ENCODE data around the gene ROGDI. TPM values are rescaled to one million over a fixed set of nuclear protein-coding genes. Genes with fewer than 3 reads are reported as not detected.
"Not testable (repeated sequence)": the region's sequence is repeated elsewhere in the genome, so short reads cannot be mapped to it uniquely, and the experiment has no call there.

ROGDI gene
- total RNA-seq, 2 experiments from 2014 or later = 3.0 to 3.2 TPM

DNA sequence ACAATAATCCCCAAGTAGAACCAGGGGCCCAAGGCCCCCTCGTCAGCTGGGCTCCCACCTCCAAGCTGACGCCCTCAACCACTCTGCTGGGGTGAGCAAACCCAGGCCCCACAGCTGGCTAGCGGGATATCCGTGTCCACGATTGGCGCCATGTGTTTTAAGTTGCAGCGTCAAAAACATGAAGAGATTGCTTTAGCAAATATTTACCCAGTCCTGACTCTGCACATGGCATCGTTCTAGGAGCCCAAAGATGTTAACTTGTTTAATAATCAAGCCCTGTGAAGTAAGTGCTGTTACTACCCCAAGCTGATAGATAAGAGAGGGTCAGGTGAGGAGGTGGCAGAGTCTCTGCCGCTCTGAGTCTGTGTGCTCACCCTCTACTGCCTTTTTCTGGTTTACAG, 13.9 kb downstream of the ROGDI start:
- H3K27ac Mint-ChIP-seq = no peak overlapping the region
- no peaks in the 10 kb centered on the region for H3K9me3 Mint-ChIP-seq
- DNase-seq = no peak
- H3K4me1 Mint-ChIP-seq = no peaks in the 10 kb centered on the region
- H3K36me3 Mint-ChIP-seq = no peaks in the 10 kb centered on the region
- H3K27me3 Mint-ChIP-seq = no peaks in the 10 kb centered on the region
- H3K4me3 Mint-ChIP-seq = no peak overlapping the region

DNA sequence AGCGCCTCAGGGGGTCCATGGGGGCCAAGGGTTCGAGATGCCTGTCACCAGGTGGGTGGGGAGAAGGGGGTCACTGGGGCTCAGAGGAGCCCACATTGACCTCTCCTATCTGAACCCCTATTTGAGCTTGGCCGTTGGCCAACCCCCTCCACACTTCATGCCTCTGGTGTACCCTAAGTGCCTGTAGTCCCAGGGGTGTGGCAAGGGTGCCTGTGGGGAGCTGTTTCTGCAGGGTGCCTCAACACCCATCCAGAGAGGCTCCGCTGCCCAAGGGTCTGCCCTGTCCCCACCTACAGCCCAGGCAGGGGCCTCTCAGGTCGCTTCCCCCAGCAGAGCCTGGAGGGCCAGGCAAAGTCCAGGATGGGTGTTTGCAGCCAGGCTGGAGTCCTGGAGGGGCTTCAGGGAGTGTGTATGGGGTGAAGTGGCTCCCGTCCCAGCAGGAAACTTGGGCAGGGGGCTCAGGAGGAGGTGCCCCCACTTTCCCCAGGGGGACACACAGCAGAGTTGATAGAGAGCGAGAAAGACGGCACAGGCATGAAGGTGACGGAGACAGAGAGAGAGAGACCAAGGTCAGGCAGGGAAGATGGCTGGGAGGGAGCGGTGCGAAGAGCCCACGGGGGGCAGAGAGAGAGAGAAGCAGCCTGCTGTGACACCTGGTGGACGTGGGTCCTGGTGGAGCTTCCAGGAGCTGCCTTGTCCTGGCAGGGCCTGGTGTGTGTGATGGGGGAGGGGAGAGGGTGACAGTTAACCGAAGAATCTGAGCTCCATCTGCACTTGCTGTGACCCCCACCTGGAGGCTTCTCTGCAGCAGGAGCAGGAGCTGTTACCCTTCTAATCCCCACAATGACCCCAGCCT, 14.6 kb downstream of the ROGDI start, which contains the start of gene SEPTIN12:
Gene SEPTIN12 (minus strand): TSS at position 719 of the 856 bp plus-strand sequence. CDS start 700 bp downstream, at position 19.
- no peaks in the 10 kb centered on the region for H3K27me3 Mint-ChIP-seq
- H3K9me3 Mint-ChIP-seq = no peaks in the 10 kb centered on the region
- H3K36me3 Mint-ChIP-seq = no peaks in the 10 kb centered on the region
- H3K4me1 Mint-ChIP-seq = no peaks in the 10 kb centered on the region
- DNase-seq = no peak
- H3K27ac Mint-ChIP-seq = no peak within 1 kb of the TSS
- H3K4me3 Mint-ChIP-seq = no peak within 1 kb of the TSS

DNA sequence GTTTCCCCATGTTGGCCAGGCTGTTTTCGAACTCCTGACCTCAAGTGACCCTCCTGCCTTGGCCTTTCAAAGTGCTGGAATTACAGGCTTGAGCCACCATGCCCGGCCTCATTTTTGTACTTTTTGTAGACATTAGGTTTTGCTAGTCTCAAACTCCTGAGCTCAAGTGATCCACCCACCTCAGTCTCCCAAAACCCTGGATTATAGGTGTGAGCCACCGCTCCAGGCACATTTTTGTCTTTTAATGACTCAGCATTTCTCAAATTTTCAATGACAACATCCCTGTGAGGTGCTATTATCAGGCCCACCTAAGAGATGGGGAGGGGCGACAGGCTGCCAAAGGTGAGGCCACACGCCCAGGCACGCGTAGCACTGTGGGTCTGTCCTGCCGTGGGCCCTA, 15.4 kb downstream of the ROGDI start:
- Mint-ChIP-seq H3K9me3 (no peaks in the 10 kb centered on the region), H3K4me1 (no peaks in the 10 kb centered on the region), H3K27me3 (no peaks in the 10 kb centered on the region), H3K36me3 (no peaks in the 10 kb centered on the region), H3K4me3 (no peak overlapping the region), H3K27ac (no peak overlapping the region)
- no peak for DNase-seq

DNA sequence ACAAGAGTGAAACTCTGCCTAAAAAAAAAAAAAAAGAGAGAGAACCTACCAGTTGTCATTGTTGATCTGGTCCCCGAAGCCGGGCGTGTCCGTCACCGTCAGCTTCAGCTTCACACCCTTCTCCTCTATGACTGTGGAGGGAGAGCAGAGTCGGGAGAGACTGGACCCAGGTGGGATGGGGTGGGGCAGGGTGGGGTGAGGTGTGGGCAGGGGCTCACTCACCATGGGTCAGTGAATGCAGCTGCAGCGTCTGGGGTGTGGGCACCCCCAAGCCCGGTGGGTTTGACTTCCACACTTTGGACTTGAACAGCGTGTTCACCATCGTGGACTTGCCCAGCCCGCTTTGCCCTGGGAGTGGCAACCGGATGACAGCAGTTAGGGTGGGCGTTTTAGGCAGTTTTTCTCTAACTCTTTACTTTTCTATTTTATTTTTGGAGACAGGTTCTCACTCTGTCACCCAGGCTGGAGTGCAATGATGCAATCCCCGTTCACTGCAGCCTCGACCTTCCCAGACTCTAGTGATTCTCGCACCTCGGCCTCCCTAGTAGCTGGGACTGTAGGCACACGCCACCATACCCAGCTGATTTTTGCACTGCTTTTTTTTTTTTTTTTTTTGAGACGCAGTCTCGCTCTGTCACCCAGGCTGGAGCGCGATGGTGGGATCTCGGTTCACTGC, 16.5 kb downstream of the ROGDI start:
- Mint-ChIP-seq H3K27me3 (no peaks in the 10 kb centered on the region), H3K4me1 (no peaks in the 10 kb centered on the region), H3K4me3 (no peak overlapping the region), H3K27ac (no peak overlapping the region), H3K9me3 (no peaks in the 10 kb centered on the region), H3K36me3 (no peaks in the 10 kb centered on the region)
- no peak for DNase-seq

DNA sequence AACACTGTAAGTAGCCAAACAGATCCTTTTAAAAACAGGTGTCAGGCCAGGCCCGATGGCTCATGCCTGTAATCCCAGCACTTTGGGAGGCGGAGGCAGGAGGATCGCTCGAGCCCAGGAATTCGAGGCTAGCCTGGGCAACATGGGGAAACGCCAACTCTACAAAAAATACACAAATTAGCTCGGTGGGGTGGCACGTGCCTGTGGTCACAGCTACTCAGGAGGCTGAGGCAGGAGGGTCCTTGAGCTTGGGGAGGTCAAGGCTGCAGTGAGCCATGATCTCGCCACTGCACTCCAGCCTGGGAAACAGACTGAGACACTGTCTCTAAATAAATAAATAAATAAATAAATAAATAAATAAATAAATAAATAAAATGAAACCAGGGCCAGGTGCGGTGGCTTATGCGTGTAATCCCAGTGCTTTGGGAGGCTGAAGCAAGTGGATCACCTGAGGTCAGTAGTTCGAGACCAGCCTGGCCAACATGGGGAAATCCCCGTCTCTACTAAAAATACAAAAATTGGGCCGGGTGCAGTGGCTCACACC, 17.9 kb downstream of the ROGDI start:
- DNase-seq, H3K9me3 Mint-ChIP-seq, H3K4me1 Mint-ChIP-seq, H3K27me3 Mint-ChIP-seq, H3K27ac Mint-ChIP-seq, H3K36me3 Mint-ChIP-seq, H3K4me3 Mint-ChIP-seq: not testable (repeated sequence)

DNA sequence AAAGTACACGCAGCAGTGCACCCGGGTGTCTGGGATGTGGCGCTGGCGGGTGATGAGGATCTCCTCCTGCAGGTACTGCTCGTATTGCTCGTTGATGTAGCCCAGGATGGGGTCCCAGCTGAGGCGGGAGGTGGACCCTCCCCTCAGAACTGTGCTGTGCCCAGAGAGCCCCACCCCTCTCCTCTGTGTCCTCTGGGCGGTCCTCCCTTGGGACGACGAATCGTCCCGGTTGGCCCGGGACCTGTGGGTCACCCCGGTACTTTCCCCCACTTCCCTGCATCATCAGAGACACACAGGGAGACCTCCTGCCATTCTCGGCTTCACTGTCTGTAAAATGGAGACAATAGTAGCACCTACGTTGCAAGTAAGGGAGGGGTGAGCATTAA, 18.5 kb downstream of the ROGDI start:
- Mint-ChIP-seq H3K36me3 (no peaks in the 10 kb centered on the region), H3K27ac (no peak overlapping the region), H3K27me3 (no peaks in the 10 kb centered on the region), H3K4me1 (no peaks in the 10 kb centered on the region), H3K9me3 (no peaks in the 10 kb centered on the region), H3K4me3 (no peak overlapping the region)
- no peak for DNase-seq

DNA sequence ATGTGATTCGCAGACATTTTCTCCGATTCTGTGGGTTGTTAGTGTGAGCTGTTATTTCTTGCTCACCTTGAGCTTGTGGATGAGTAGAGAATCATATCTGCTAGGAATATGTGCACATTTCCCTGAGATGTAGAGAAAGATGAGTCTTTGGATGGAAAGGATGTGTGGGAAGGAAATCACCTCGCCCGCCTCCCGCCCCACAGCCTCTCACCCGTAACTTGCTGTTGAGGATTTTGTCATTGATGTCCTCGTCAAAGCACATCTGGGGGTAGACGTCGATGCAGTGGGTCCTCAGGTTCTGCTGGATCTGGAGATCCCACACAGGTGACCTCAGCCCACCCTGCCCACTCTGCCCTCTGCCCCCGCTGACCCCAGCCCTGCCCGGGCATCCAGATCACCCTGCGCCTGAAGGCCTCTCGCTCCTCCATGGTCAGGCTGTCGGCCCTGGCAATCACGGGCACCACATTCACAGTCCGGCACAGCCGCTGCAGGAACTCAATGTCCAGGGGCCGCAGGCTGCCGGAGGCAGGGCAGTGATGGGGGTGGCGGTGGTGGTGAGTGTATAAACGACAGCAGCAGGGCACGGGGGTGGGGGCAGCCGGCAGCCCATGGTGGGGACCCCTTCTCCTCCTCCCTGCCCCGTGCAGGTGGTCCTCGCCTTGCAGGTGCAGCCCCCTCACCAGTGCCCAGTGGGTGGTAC, 19.0 kb downstream of the ROGDI start:
- Mint-ChIP-seq H3K36me3 (no peaks in the 10 kb centered on the region), H3K27ac (no peak overlapping the region), H3K4me3 (no peak overlapping the region), H3K4me1 (no peaks in the 10 kb centered on the region), H3K27me3 (no peaks in the 10 kb centered on the region), H3K9me3 (no peaks in the 10 kb centered on the region)
- no peak for DNase-seq

DNA sequence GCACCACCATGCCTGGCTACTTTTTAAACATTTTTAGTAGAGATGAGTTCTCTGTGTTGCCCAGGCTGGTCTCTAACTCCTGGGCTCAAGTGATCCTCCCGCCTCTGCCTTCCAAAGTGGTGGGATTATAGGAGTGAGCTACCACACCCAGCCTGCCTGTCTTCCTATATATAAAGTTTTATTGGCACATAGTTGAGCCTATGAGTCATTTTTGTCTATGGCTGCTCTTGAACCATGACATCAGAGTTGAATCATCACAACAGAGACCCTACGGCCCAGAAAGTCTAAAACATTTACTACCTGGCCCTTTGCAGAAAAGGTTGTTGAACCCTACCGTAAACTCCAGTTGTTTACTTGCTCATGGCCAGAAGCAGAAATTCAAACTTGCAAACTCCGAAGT, 22.2 kb downstream of the ROGDI start:
- Mint-ChIP-seq H3K27ac (no peak overlapping the region), H3K36me3 (no peaks in the 10 kb centered on the region), H3K4me1 (no peaks in the 10 kb centered on the region), H3K9me3 (no peaks in the 10 kb centered on the region), H3K27me3 (no peaks in the 10 kb centered on the region), H3K4me3 (no peak overlapping the region)
- DNase-seq = no peak

DNA sequence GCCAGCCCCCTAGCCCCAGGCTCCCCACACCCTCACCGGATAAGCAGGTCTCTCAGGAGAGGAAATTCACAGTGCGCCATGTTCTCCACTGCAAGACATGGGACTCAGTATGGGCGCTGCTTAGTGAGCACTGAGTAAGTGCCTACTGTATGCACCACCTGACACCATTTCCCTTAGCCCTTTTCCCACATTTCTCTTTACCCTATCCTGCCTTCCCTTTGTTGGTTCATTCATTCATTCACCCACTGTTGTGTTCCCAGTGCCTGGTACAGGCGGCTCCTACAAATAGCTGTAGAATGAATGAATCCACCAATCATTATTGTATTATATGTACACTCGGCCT, 24.4 kb downstream of the ROGDI start:
- no peaks in the 10 kb centered on the region for H3K36me3 Mint-ChIP-seq
- no peak overlapping the region for H3K4me3 Mint-ChIP-seq
- DNase-seq = no peak
- no peaks in the 10 kb centered on the region for H3K27me3 Mint-ChIP-seq
- no peaks in the 10 kb centered on the region for H3K4me1 Mint-ChIP-seq
- H3K27ac Mint-ChIP-seq = no peak overlapping the region
- no peaks in the 10 kb centered on the region for H3K9me3 Mint-ChIP-seq

DNA sequence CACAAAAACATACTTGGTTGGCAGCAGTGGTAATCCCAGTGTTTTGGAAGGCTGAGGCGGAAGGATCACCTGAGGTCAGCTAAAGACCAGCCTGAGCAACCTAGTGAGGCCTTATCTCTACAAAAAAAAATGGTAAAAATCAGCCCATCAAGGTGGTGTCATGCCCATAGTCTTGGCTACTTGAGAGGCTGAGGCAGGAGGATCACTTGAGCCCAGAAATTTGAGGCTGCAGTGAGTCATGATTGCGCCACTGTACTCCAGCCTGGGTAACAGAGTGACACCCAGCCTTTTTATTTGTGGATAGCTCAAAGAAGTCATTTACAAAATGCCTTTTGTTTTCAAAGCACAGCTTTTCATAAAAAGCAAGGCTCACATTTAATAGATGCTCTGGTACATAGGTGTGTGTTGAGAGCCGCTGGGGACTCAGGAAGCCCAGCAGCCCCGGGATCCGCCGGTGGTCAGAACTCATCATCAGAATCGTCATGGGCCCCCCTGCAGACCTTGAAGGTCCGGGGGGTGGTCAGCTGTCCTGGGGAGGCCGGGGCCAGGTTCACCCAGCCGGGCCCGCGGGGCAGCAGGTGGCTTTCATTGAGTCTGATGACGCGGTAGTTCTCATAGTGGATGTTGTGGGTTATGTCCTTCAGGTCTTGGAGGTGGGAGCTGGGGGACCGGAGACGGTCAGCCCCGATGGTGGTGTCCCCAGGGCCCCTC, 24.9 kb downstream of the ROGDI start:
- no peaks in the 10 kb centered on the region for H3K27me3 Mint-ChIP-seq
- no peak for DNase-seq
- no peaks in the 10 kb centered on the region for H3K9me3 Mint-ChIP-seq
- no peak overlapping the region for H3K27ac Mint-ChIP-seq
- H3K4me1 Mint-ChIP-seq = no peaks in the 10 kb centered on the region
- H3K4me3 Mint-ChIP-seq = no peak overlapping the region
- no peaks in the 10 kb centered on the region for H3K36me3 Mint-ChIP-seq

DNA sequence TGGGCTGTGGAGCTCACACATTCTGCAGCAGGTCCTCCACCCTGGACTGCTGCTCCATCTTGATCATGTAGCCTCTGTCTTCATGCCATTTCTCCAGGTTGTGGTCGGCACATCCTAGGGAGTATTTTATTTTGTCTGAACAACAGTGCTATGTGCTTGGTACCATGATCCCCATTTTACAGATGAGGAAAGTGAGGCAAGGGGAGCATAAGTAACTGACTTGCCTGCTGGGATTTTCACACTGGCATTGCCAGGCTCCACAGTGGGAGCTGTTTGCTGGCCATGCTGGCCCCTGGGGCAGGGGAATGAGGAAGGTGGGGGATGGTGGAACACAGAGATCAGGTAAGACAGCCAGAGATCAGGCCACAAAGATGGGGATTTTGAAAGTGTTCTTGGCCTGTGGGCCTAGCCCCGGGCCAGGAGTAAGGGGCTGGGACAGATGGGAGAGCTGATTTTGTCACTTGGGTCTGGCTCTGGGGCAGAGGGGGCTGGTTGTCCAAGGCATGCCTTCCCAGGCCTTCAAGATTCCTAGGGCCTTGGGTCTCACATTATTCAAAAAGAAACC, 26.2 kb downstream of the ROGDI start:
- no peaks in the 10 kb centered on the region for H3K9me3 Mint-ChIP-seq
- no peaks in the 10 kb centered on the region for H3K4me1 Mint-ChIP-seq
- H3K27me3 Mint-ChIP-seq = no peaks in the 10 kb centered on the region
- H3K36me3 Mint-ChIP-seq = no peaks in the 10 kb centered on the region
- H3K4me3 Mint-ChIP-seq = no peak overlapping the region
- no peak for DNase-seq
- no peak overlapping the region for H3K27ac Mint-ChIP-seq

DNA sequence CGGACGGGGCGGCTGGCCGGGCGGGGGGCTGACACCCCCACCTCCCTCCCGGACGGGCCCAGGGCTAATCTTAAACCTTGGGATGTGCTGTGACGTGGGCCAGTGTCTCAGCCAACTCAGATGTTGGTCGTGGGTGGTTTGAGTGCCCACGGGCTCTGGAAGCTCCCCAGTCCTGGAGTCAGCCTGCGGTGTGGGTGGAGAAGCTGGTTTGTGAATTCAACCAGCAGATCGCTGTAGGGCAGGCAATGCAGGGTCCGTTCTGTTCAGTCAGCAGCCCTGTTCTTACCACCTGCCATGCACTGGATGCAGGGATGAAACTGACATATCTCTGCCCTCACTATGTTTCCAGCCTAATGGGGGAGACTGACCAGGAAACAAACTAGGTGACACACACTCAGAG, 27.4 kb downstream of the ROGDI start:
- no peak overlapping the region for H3K4me3 Mint-ChIP-seq
- no peak for DNase-seq
- no peak overlapping the region for H3K27ac Mint-ChIP-seq
- no peaks in the 10 kb centered on the region for H3K4me1 Mint-ChIP-seq
- no peaks in the 10 kb centered on the region for H3K36me3 Mint-ChIP-seq
- no peaks in the 10 kb centered on the region for H3K27me3 Mint-ChIP-seq
- H3K9me3 Mint-ChIP-seq = no peaks in the 10 kb centered on the region

DNA sequence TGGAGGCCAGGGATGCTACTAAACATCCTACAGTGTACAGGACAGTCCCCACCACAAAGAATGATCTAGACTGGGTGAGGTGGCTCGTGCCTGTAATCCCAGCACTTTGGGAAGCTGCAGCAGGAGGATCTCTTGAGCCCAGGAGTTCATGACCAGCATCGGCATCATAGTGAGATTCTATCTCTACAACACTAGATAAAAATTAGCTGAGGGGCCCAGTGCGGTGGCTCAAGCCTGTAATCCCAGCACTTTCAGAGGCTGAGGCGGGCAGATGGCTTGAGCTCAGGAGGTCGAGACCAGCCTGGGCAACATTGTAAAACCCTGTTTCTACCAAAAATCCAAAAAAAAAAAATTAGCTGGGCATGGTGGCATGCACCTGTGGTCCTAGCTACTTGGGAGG, 30.1 kb downstream of the ROGDI start:
- Mint-ChIP-seq H3K4me3 (no peak overlapping the region), H3K27me3 (no peaks in the 10 kb centered on the region), H3K27ac (no peak overlapping the region), H3K9me3 (no peaks in the 10 kb centered on the region), H3K36me3 (no peaks in the 10 kb centered on the region), H3K4me1 (peaks cover 10% of the 10 kb centered on the region)
- no peak for DNase-seq

DNA sequence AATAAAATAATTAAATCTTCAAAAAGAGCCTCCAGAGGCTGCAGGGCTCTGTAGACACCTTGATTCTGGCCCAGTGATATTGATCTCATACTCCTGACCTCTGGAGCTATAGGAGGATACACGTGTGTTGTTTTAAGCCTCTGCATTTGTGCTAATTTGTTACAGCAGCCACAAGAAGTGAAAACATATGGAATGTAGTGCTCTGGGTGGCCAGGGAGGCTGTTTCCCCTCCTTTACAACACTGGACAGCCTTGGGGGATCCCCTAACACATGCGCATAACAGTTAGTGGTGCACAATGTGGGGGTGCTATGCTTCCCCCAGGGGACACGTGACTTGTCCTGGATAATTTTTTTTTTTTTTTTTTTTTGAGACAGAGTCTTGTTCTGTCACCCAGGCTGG, 30.8 kb downstream of the ROGDI start:
- H3K36me3 Mint-ChIP-seq = no peaks in the 10 kb centered on the region
- H3K9me3 Mint-ChIP-seq = no peaks in the 10 kb centered on the region
- H3K27ac Mint-ChIP-seq = no peak overlapping the region
- no peak for DNase-seq
- no peak overlapping the region for H3K4me3 Mint-ChIP-seq
- peaks cover 12% of the 10 kb centered on the region for H3K4me1 Mint-ChIP-seq
- no peaks in the 10 kb centered on the region for H3K27me3 Mint-ChIP-seq

DNA sequence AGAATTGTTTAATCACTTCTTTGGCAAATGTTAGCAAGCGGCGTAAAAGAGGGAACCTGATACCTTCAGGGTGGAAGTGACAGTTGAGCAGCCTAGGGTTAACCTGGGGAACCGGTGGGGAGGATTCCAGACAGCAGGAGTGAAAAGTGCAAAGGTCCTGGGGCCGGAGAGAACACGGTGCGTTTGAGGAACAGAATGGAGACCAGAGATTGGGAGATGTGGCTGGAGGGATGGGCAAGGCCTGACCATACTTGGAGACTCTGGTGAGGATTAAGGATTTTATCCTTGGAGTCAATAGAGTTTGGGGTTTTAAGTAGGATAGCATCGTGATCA, 33.2 kb downstream of the ROGDI start:
- H3K4me3 Mint-ChIP-seq = no peak overlapping the region
- H3K36me3 Mint-ChIP-seq = no peaks in the 10 kb centered on the region
- H3K27me3 Mint-ChIP-seq = no peaks in the 10 kb centered on the region
- H3K27ac Mint-ChIP-seq = no peak overlapping the region
- H3K4me1 Mint-ChIP-seq = peaks cover 19% of the 10 kb centered on the region
- DNase-seq = no peak
- H3K9me3 Mint-ChIP-seq = no peaks in the 10 kb centered on the region
